Activated gamma-delta T cell (primary cell): ENCODE results near the gene CHST15.

Source experiments
- DNase-seq: peaks from one replicate; lab custom pipeline; 2025; lab: John Stamatoyannopoulos, UW

CHST15 gene

DNA sequence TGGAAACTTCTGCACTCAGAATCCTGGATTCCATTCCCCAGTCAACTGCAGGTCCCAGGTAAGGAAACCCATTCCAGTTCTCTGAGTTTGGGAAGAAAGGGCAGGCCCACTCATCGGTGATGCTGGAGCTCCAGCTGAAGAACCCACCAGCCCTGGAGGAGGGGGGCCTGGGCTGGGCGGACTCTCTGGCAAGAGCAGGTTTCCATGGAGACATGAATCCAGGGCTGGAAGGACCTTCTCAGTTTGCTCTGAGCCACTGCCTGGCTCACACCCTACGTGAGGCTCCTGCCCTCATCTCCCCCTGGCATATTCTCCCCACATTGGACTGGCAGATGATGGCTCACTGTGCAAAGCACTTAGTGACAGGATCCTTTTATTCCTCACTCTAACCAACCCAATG is 128.4 kb downstream of the CHST15 start:
- DNase-seq: no peak

DNA sequence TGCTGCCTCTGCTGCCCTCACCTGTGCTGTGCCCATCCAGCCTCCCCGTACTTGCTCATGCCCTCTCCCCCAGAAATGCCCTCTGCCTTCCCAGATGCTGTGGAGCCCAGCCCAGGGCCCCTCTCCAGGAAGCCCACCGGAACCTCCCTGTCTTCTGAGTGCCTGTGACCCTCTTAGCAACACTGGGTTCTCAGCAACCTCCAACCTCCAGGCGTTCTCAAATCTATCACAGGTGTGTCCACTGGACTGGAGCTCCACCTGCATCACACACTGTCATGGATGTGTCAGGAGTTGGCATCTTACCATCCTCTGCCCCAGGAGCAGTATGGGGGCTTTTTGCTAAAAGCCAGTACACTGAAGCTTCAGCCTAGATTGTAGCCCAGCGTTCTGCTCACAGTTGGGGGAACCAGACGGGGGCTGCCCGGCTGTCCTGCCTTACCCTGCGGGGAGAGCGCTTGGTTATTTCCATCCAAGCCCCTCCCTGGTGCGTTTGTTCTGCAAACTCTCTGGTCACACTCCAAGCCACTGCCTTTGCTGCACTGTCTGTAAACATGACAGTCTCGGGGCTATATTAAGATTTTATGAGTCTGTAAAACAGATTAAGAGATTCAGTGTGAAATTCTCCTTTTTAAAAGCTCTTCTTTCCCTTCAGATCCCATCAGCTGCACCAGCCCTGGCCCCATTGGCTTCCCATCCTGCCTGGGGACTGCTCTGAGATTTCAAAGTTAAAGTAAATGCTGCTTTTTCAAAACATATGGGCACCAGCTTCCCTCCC is 130.5 kb downstream of the CHST15 start:
- DNase-seq: no peak

DNA sequence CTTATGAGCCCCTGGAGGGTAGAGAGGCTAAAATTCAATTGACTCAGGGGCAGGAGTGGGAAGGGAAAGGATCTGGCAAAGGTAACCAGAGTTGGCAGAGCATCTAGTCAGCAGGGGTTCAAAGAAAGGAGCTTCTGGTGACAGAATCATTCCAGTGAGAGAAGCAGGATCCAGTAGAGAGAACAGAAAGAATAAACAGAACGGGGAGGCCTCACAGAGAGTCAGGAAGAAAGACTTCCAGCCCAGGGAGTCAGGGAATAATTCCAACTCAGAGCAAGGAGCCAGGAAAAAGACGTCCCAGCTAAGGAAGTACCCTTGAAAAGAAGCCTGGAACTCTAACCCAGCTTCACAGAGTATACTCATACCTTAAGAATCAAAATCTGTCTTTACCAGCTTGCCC is 135.2 kb downstream of the CHST15 start:
- no peak for DNase-seq
